ENCODE data around the gene PLXNA4.

PLXNA4 gene

DNA sequence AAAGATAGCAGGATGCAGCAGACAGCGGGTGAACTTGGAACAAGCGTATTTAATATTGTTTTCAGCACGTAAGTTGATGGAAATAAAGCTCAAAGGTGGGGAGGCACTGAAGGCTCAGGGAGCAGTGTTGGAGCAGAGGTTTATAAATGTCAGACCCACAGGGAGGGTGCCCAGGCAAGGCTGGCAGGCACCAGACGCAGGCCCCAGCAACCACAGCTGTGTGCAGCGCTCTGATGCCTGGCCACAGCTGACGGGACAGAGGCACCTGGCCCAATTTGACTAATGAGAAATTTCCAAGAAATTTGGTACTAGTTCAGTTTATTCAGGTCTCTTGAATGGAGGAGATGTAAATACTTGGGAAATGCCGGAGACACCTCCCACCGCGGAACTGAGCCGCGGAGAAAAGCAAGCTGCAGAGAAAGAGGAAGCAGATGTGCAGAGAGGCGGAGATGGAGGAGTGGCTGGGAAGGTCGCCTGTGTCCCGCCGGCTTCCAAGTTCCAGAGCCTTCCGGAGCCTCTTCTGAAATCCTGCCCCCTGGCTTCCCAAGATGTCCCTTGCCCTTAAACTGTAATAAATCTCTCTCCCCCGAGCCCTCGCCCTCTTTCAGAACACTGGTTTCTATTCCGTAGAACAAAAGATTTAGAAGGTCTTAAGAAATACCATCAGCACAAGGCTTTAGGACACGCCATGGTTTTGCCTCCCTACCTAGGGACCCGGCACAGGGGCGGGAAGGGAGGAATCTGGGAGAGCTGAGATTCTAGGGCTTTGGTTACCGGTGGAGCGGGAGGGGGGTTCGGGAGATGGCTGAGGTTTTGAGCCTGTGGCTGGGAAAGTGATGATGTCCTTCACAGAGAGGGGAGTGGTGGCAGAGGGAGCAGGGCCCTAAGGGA is 38.4 kb upstream of the PLXNA4 start:
- no peaks in the 10 kb centered on the region for H3K27me3 ChIP-seq (ENCODE audit: insufficient read depth, poor library complexity, severe bottlenecking)
- H3K27ac ChIP-seq (replicated peaks) = no peak overlapping the region
- 0 out of 2 replicates have a peak overlapping the region, but pooled peaks have one; percentile 6 for H3K4me3 ChIP-seq (replicated peaks; ENCODE audit: insufficient read depth, low read length)
- peak; percentile 0 to 61 for DNase-seq (ENCODE audit: low read depth in 1 of 2, low spot score in 1 of 2)
- TF ChIP-seq REST (IDR thresholded peaks at IDR 0.05; ENCODE audit: insufficient replicate concordance, low read depth) = no peak
- TF ChIP-seq SPI1 (IDR thresholded peaks at IDR 0.05; ENCODE audit: borderline replicate concordance, low read depth) = peak; percentile 58; the same call in 1 of the 2 replicates

GRCh38 chr7:132613737-132614136 is 37.5 kb upstream of the PLXNA4 start:
- no peak for DNase-seq (ENCODE audit: low read depth in 1 of 2, low spot score in 1 of 2)
- Histone ChIP-seq H3K27ac (replicated peaks) (no peak overlapping the region), H3K4me3 (replicated peaks; ENCODE audit: insufficient read depth, low read length) (no peak overlapping the region), H3K27me3 (ENCODE audit: insufficient read depth, poor library complexity, severe bottlenecking) (no peaks in the 10 kb centered on the region)
- TF ChIP-seq GABPA (IDR thresholded peaks at IDR 0.05; ENCODE audit: low read depth) (no peak), REST (IDR thresholded peaks at IDR 0.05; ENCODE audit: insufficient replicate concordance, low read depth) (no peak), SPI1 (IDR thresholded peaks at IDR 0.05; ENCODE audit: borderline replicate concordance, low read depth) (no peak), POLR2AphosphoS5 (IDR thresholded peaks at IDR 0.05; ENCODE audit: low read depth) (no peak), CTCF (IDR thresholded peaks at IDR 0.05; ENCODE audit: insufficient read depth, low read length) (no peak)

DNA sequence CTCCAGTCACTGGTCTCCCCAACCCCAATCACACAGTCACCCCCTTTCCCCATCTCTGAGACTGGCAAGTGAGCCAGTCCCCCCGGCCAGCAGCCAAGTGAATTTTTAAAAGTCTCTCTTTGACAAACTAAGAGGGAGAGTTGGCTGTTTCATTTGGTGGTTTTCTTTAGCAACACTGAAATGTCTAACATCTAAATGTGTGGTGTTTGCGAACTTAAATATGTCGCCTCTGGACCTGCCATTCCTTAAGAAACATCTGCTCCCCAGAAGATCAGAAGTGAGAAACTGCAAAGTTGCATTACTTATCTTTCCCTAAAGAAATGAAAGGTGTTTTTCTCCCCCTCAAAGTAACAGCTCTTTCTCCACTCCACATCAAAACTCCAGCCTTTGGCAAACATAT is 34.7 kb upstream of the PLXNA4 start:
- no peak for DNase-seq (ENCODE audit: low read depth in 1 of 2, low spot score in 1 of 2)
- Histone ChIP-seq H3K27me3 (ENCODE audit: insufficient read depth, poor library complexity, severe bottlenecking) (no peaks in the 10 kb centered on the region), H3K27ac (replicated peaks) (no peak overlapping the region), H3K4me3 (replicated peaks; ENCODE audit: insufficient read depth, low read length) (no peak overlapping the region)
- TF ChIP-seq SPI1 (IDR thresholded peaks at IDR 0.05; ENCODE audit: borderline replicate concordance, low read depth) (no peak), CTCF (IDR thresholded peaks at IDR 0.05; ENCODE audit: insufficient read depth, low read length) (no peak), REST (IDR thresholded peaks at IDR 0.05; ENCODE audit: insufficient replicate concordance, low read depth) (no peak), POLR2AphosphoS5 (IDR thresholded peaks at IDR 0.05; ENCODE audit: low read depth) (no peak), GABPA (IDR thresholded peaks at IDR 0.05; ENCODE audit: low read depth) (no peak)
